HepG2 (cell line): ENCODE measurements around the gene CPZ. TPM values are rescaled to one million over a fixed set of nuclear protein-coding genes. Genes with fewer than 3 reads are reported as not detected.

Experiments used
- ATAC-seq: fragments of 200-7000 bp; cut with Tn5 transposase; 3 replicates; pipeline ENCODE4 v1.9.1; 2020; ENCODE audit warnings: mild to moderate bottlenecking, moderate library complexity
- BruUV-seq: library from RNA; stranded (reverse); fragments of 400-500 nt; replicated peaks from 2 replicates; lab custom pipeline; 2021; lab: Mats Ljungman, UMichigan
- CTCF ChIA-PET: fragments of 300-600 bp; formaldehyde crosslinking; extraction: SDS; loops from one replicate; lab custom pipeline; 2021; ENCODE audit warnings: low total read pairs, inconsistent platforms, low intra/inter-chr PET ratio; lab: Yijun Ruan, JAX
- POLR2A ChIA-PET: fragments of 350-600 bp; sonication (Branson Sonifier 250); formaldehyde crosslinking; loops from one replicate; lab custom pipeline; 2020; ENCODE audit warnings: antibody characterized with exemption, inconsistent platforms; lab: Yijun Ruan, JAX
- DNase-seq: peaks from one replicate; pipeline ENCODE4 v3.0.0-alpha.2; 2015; ENCODE audit warnings: low spot score
- FAIRE-seq: peaks from 3 replicates; lab custom pipeline; 2011; peaks lifted over from hg19 to GRCh38; lab: Jason Lieb, UNC
- H2AFZ ChIP-seq: one replicate; pipeline ENCODE4 v1.6.1; 2011; ENCODE audit warnings: low read length, inconsistent platforms
- H3K27ac ChIP-seq: fragments of 300-600 bp; 3 replicates; pipeline ENCODE4 v1.8.0; 2011; ENCODE audit warnings: mixed run types, mild to moderate bottlenecking, mixed read lengths, low read length, inconsistent platforms; ENCODE audit not compliant: insufficient read depth; ENCODE audit errors: extremely low read length
- H3K27me3 ChIP-seq, 2 experiments: fragments of 200-600 bp in 1 of 2; 2 replicates in 1 of 2; 3 replicates in 1 of 2; pipeline versions ENCODE4 v1.6.0 to v1.8.0; 2011; ENCODE audit warnings: low read length in 2 of 2, mild to moderate bottlenecking in 2 of 2, moderate library complexity in 2 of 2, inconsistent platforms in 1 of 2; ENCODE audit not compliant: insufficient read depth in 2 of 2, control insufficient read depth in 1 of 2
- H3K36me3 ChIP-seq, 2 experiments: fragments of 200-600 bp in 1 of 2; replicated peaks in 1 of 2; 2 replicates in 1 of 2; 3 replicates in 1 of 2; pipeline versions ENCODE4 v1.5.1 to v1.8.0; 2011; ENCODE audit warnings: low read length in 2 of 2, inconsistent platforms in 1 of 2; ENCODE audit not compliant: insufficient read depth in 2 of 2, control insufficient read depth in 1 of 2
- H3K4me1 ChIP-seq: 2 replicates; pipeline ENCODE4 v1.5.1; 2012; ENCODE audit warnings: low read length, inconsistent platforms; ENCODE audit not compliant: insufficient read depth
- H3K4me2 ChIP-seq: 2 replicates; pipeline ENCODE4 v1.6.0; 2011; ENCODE audit warnings: low read depth, low read length, inconsistent platforms
- H3K4me3 ChIP-seq, 3 experiments: fragments of 200-600 bp in 1 of 3; sonication (generic), shearing (Covaris generic) in 1 of 3; replicated peaks in 1 of 3; 2 replicates each; pipeline ENCODE4 v1.5.1; 2011 to 2016; ENCODE audit warnings: low read length in 3 of 3, inconsistent platforms in 2 of 3, low read depth in 2 of 3, mild to moderate bottlenecking in 2 of 3, control low read depth in 1 of 3, mixed read lengths in 1 of 3; ENCODE audit not compliant: insufficient read depth in 1 of 3
- H3K79me2 ChIP-seq: one replicate; pipeline ENCODE4 v1.6.1; 2011; ENCODE audit warnings: low read length, inconsistent platforms; ENCODE audit not compliant: insufficient read depth
- H3K9ac ChIP-seq: 2 replicates; pipeline ENCODE4 v1.6.0; 2011; ENCODE audit warnings: mild to moderate bottlenecking, low read depth, low read length, inconsistent platforms; ENCODE audit not compliant: insufficient read depth
- H3K9me3 ChIP-seq: 2 replicates; pipeline ENCODE4 v1.5.1; 2012; ENCODE audit warnings: mild to moderate bottlenecking, low read length
- H4K20me1 ChIP-seq: 2 replicates; pipeline ENCODE4 v1.6.0; 2011; ENCODE audit warnings: inconsistent platforms, mild to moderate bottlenecking, low read length, moderate library complexity; ENCODE audit not compliant: insufficient read depth
- AHDC1 ChIP-seq: sonication (generic); formaldehyde crosslinking; IDR thresholded peaks from 2 replicates; pipeline ENCODE4 v1.5.1; 2020; ENCODE audit warnings: mild to moderate bottlenecking, missing genetic modification reagents, borderline replicate concordance
- CBX1 ChIP-seq: IDR thresholded peaks from one replicate; pipeline ENCODE4 v1.6.1; 2016; ENCODE audit warnings: antibody characterized with exemption, low read depth
- DBP ChIP-seq: sonication (generic); formaldehyde crosslinking; IDR thresholded peaks from 2 replicates; pipeline ENCODE4 v1.4.0; 2020; ENCODE audit warnings: missing genetic modification reagents; ENCODE audit errors: not compliant biosample characterization
- ELK4 ChIP-seq: sonication (generic); formaldehyde crosslinking; IDR thresholded peaks from 2 replicates; pipeline ENCODE4 v1.9.0; 2021; ENCODE audit warnings: missing genetic modification reagents, borderline replicate concordance
- HDAC1 ChIP-seq: sonication (generic); formaldehyde crosslinking; IDR thresholded peaks from 2 replicates; pipeline ENCODE4 v1.5.1; 2020; ENCODE audit warnings: mild to moderate bottlenecking, missing genetic modification reagents
- PAX8 ChIP-seq: sonication (generic); formaldehyde crosslinking; IDR thresholded peaks from 2 replicates; pipeline ENCODE4 v1.8.0; 2022; ENCODE audit warnings: mild to moderate bottlenecking, missing genetic modification reagents, borderline replicate concordance
- SP140L ChIP-seq: sonication (generic); formaldehyde crosslinking; IDR thresholded peaks from 2 replicates; pipeline ENCODE4 v1.4.0; 2020; ENCODE audit warnings: missing genetic modification reagents, borderline replicate concordance
- TIGD3 ChIP-seq: sonication (generic); formaldehyde crosslinking; IDR thresholded peaks from 2 replicates; pipeline ENCODE4 v1.5.1; 2020; ENCODE audit warnings: mild to moderate bottlenecking, missing genetic modification reagents, borderline replicate concordance
- whole genome bisulfite sequencing: methylation state at CpG from one replicate; pipeline ENCODE4 v1.1.6; 2017; ENCODE audit warnings: low lambda C conversion rate; 5-methylcytosine and 5-hydroxymethylcytosine counted together
- in situ Hi-C: cut with HindIII; loops from 2 replicates; pipeline ENCODE4 v1.10.0; 2017; ENCODE audit warnings: low pct_unique_long_range_greater_than_20kb; ENCODE audit not compliant: extremely low pct_ligation_motif_present
- intact Hi-C: fragments of 100-400 bp; cut with micrococcal nuclease; formaldehyde crosslinking; loops from one replicate; pipeline ENCODE4 v1.10.0; 2022; ENCODE audit not compliant: unreplicated experiment
- polyA plus RNA-seq, 8 experiments: library from polyadenylated mRNA; depleted of rRNA in 3 of 8; stranded (reverse) in 7 of 8; unstranded in 1 of 8; fragments of >200 nt; fragmentation: Illumina TruSeq in 4 of 8; extraction: Trizol in 4 of 8; gene quantifications; 2 replicates each; pipeline versions ENCODE4 v1.2.1 to v1.2.3, GENCODE V29; 2011 to 2016; ENCODE audit warnings: low read depth in 4 of 8, missing spikeins in 1 of 8, mixed read lengths in 1 of 8; ENCODE audit not compliant: insufficient read depth in 1 of 8
- total RNA-seq, 5 experiments: library from RNA; depleted of rRNA; stranded (reverse); fragments of >200 nt; fragmentation: Illumina TruSeq; extraction: Trizol; gene quantifications; 2 replicates each; pipeline ENCODE4 v1.2.3, GENCODE V29; 2016; ENCODE audit warnings: low read depth in 1 of 5

CPZ gene
- total and polyA plus RNA-seq, 2 of the 13 experiments (the other 11 are each of a cell fraction or from before 2014, with no cell fraction given) = 0.58 to 0.61 TPM

- Histone ChIP-seq H3K36me3 (no peaks in the 10 kb centered on the region), H2AFZ (no peak overlapping the region), H4K20me1 (peaks cover 5% of the 10 kb centered on the region; the same call in 1 of the 2 replicates), H3K9me3 (no peaks in the 10 kb centered on the region), H3K79me2 (no peaks in the 10 kb centered on the region), H3K27ac (no peak overlapping the region), H3K4me3 (no peak overlapping the region), H3K4me2 (no peak overlapping the region), H3K27me3 (peaks cover 4 to 40% of the 10 kb centered on the region in 2 experiments; a peak in 4 of 5 replicates), H3K9ac (no peak overlapping the region), H3K4me1 (peaks cover 11% of the 10 kb centered on the region)
- in situ Hi-C loops = no loop called here
- WGBS = 10% methylated on average over 13 of the region's 19 CpGs
- CTCF ChIA-PET = no interaction called here
- POLR2A ChIA-PET = no interaction called here
- ATAC-seq (no peak), FAIRE-seq (no peak), DNase-seq (no peak)
- BruUV-seq = no TSS peak
- intact Hi-C loops = no loop called here
- TF ChIP-seq ELK4 (no peak), CBX1 (no peak), SP140L (CRISPR knock-in tag) (no peak)
Observed at GRCh38 chr4:8598391-8599090, 6.0 kb downstream of the CPZ start.

- POLR2A ChIA-PET = no interaction called here
- no peak overlapping the region for H2AFZ ChIP-seq
- CTCF ChIA-PET = no interaction called here
- H3K9ac ChIP-seq = no peak overlapping the region
- no peak overlapping the region for H3K4me2 ChIP-seq
- H3K36me3 ChIP-seq = no peaks in the 10 kb centered on the region
- H3K4me3 ChIP-seq = no peak overlapping the region
- no peak overlapping the region for H3K27ac ChIP-seq
- in situ Hi-C loops = no loop called here
- no peaks in the 10 kb centered on the region for H3K9me3 ChIP-seq
- BruUV-seq = no TSS peak
- DNase-seq (no peak), FAIRE-seq (no peak), ATAC-seq (no peak)
- H4K20me1 ChIP-seq = no peaks in the 10 kb centered on the region
- H3K79me2 ChIP-seq = no peaks in the 10 kb centered on the region
- peaks cover 9% of the 10 kb centered on the region for H3K4me1 ChIP-seq
- H3K27me3 ChIP-seq = peaks cover 6 to 39% of the 10 kb centered on the region in 2 experiments; a peak in 4 of 5 replicates
- no CpG with 5 or more reads among the region's 8 CpGs for WGBS
- intact Hi-C loops = no loop called here
- TF ChIP-seq HDAC1 (no peak), TIGD3 (CRISPR knock-in tag) (no peak), PAX8 (CRISPR knock-in tag) (no peak), DBP (CRISPR knock-in tag) (no peak), AHDC1 (CRISPR knock-in tag) (no peak)
Observed at GRCh38 chr4:8599091-8599460, 6.5 kb downstream of the CPZ start.
